ENCODE data around the gene ADCYAP1R1.

The ADCYAP1R1 gene

GRCh38 chr7:31107106-31108090, 55.3 kb downstream of the ADCYAP1R1 start:
- no peak for DNase-seq

DNA sequence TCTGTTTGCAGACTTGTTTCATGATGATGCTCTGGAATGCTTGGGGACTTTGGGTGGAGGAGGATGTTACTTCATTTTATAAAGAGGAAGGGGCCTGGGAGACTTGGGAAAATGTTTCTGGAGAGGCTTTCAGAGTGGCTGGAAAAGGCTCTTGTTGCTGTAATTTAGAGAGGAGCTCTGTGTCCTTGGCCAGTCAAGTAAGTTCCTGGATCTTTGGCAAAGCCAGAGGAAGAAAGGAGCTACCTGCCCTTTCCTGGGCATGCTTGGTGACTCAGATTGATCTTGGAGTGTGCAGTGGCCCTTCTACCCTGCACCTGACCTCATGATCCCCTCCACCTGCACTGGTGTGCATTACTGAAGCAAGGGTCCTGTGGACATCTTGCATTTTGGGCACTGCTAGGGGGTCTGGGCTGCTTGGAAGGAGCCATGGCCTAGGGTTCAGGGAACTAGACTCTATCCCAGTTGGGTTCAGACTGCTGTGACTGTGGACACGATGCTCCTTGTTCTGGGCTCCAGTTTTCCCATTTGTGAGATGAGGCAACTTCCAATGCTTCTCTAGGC, 56.1 kb downstream of the ADCYAP1R1 start:
- no peak for DNase-seq

DNA sequence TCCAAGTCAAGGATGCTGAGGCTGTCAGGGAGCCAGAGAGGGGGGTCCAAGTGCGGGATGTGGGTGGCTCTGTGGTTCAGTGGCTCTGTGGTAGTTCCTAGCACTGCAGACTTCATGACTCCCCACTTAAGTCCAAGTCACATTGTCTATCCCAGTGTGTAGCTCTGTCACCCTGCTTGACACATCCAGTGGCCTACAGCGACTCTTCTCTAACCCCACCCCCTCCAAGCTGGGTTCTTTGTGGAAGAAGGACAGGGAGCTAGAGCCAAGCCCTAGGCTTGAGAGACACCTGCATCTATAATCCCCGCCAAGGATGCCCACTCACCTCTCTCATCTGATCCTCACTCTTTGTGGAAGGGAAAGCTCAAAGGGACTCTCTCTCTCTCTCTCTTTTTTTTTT, 57.6 kb downstream of the ADCYAP1R1 start:
- DNase-seq = no peak

DNA sequence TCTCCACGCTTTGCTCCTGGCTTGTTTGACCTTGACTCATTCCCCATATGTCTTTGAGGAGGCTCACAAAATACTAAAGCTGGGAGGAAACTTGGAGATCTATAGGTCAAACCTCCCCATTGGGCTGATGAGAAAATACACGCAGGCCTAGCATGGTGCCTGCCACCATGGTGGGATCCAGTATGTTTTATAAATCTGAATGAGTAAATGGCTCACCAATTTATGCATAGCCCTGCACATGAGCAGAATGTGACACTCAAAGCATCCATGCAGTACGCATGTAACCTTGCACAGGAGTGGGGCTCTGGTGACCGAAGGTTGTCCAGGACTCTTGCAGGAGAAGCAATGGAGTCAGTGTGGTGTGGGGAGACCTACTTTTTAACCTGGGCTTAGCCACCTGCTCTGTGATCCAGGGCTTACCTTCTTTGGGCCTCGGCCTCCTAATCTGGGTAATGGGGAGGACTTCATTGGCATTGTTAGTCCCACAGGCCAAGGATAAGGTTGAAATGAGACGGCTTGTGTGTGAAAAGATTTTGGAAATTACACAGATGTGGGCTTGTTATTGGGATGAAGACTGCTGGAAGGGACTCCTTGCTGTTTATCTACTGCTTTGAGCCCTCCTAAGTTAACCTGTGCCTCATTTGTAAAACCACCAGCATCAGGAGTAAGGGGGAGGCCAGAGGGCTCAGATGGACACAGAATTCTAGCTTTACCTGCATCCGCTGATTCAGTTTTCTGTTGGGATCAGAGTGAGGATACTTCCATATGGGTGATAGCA, 58.4 kb downstream of the ADCYAP1R1 start:
- no peak for DNase-seq

GRCh38 chr7:31111109-31111451, 59.0 kb downstream of the ADCYAP1R1 start:
- no peak for DNase-seq

- DNase-seq = no peak
Measured at GRCh38 chr7:31113660-31114059, 61.6 kb downstream of the ADCYAP1R1 start.

DNA sequence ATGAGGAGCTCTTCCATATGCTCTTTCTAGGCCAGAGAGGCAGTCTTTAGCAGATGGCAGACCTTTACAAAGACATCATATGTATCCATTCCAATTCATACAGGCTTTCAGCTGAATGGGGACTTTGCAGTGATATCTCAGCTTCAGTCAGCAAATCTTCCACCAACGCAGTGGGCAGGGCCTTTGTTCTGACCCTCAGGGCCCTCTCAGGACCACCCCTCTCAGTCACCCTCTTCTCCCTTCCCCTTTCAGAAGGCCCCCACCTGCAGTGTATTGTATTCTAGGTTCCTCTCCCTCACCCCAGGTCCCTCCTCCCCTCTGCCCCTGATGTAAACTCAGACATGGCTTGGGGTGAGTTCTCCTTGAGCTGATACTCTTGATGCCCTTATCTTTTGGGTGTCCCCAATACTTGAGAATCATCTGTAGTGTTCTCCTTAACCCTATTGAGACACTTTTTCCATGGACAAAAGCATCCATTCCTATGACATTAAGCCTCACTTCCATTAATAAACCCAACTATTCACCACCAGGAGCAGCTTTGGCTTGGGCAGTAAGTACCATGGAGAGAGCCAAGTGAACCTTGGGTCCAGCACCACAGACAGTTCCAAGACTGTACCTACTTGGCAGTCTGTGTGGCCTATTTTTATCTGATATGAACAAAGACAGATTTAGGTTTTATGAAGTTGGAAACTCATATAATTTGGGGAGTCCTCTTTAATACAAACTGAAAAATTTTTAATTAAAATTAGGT, 62.7 kb downstream of the ADCYAP1R1 start:
- no peak for DNase-seq

GRCh38 chr7:31116615-31117014, 64.5 kb downstream of the ADCYAP1R1 start:
- no peak for DNase-seq

- no peak for DNase-seq
Measured at GRCh38 chr7:31119249-31119648, 67.1 kb downstream of the ADCYAP1R1 start.

- DNase-seq = no peak
Measured at GRCh38 chr7:31120800-31121513, 68.8 kb downstream of the ADCYAP1R1 start.

DNA sequence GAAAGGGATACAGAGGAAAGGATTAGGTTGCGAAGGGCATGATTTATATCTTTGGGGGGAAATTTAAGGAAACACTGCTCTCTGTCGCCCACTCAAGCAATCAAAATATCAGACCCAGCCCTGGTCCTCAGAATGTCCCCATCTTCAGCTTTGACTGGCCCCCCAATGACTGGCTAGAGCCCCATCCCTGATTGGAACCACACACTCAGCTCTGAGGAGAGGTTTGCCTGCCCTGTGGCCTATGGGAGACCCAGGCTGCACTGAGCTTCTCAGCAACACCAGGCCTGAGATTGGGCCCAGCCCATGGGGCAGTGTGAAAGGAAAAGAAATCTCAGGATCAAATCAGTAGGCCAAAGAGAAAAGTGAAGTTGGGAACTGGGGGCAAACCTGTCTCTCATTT, 69.5 kb downstream of the ADCYAP1R1 start:
- no peak for DNase-seq

GRCh38 chr7:31122649-31123058, 70.5 kb downstream of the ADCYAP1R1 start:
- peak; percentile 21 for DNase-seq

- no peak for DNase-seq
Measured at GRCh38 chr7:31123321-31123720, 71.2 kb downstream of the ADCYAP1R1 start.

DNA sequence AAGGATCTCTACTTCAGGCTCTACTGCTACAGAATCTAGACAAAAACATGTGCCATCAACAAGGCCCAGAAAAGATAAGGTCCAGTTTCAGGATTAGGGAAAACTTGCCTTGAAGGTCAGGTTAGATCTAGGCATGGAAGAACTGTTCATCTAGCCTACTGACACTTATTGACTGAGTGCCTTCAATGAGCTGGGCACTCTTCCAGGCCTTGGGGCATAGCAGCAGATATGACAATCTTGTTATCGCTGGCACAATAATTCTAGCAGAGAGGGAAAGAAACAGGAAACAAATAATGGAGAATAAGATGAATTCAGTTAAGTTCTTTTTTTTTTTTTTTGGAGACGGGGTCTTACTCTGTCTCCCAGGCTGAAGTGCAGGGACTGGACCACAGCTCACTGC, 71.6 kb downstream of the ADCYAP1R1 start:
- DNase-seq = no peak

- no peak for DNase-seq
Measured at GRCh38 chr7:31125171-31125570, 73.1 kb downstream of the ADCYAP1R1 start.

- DNase-seq = no peak
Measured at GRCh38 chr7:31126976-31127375, 74.9 kb downstream of the ADCYAP1R1 start.

GRCh38 chr7:31129067-31129466, 77.0 kb downstream of the ADCYAP1R1 start:
- DNase-seq = no peak

- DNase-seq = no peak
Measured at GRCh38 chr7:31133497-31133896, 81.4 kb downstream of the ADCYAP1R1 start.

- DNase-seq = peak; percentile 52
Measured at GRCh38 chr7:31134246-31135188, 82.4 kb downstream of the ADCYAP1R1 start.

DNA sequence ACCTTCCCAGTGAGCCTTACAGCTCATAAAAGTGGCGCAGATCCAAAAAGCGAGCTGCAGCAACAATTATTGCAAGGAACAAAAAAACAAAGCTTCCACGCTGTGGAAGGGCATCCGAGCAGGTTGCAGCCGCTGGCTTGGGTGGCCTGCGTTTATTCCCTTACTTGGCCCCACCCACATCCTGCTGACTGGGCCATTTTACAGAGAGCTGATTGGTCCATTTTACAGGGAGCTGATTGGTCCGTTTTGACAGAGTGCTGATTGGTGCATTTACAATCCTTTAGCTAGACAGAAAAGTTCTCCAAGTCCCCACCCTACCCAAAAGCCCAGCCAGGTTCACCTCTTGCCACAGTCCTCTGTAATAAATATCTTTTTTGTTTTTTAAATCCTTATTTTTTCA, 85.1 kb downstream of the ADCYAP1R1 start:
- DNase-seq = no peak

DNA sequence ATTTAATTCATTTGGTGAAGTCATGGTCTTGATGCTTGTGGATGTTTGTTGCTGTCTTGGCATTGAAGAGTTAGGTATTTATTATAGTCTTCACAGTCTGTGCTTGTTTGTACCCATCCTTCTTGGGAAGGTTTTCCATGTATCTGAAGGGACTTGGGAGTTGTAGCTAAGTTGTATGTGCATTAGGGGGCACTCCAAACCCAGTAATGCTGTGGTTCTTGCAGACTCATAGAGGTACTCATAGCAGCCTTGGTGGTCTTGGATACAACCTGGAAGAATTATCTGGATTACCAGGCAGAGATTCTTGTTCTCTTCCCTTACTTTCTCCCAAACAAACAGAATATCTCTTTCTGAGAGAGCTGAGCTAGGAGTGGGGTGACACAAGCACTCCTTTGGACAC, 93.2 kb downstream of the ADCYAP1R1 start:
- DNase-seq = no peak
